Activated CD4-positive, alpha-beta memory T cell treated with anti-CD3 and anti-CD28 coated beads for 36 hours (primary cell): ENCODE data around the gene KRT81. TPM values are rescaled to one million over a fixed set of nuclear protein-coding genes. Genes with fewer than 3 reads are reported as not detected.
"Not testable (repeated sequence)": the region's sequence is repeated elsewhere in the genome, so short reads cannot be mapped to it uniquely, and the experiment has no call there.

Experiments used
- CTCF ChIA-PET: fragments of 350-600 bp; sonication (Branson Sonifier 250); formaldehyde crosslinking; loops from one replicate; lab custom pipeline; 2021; ENCODE audit warnings: antibody characterized with exemption, inconsistent platforms; lab: Charles Lee
- POLR2A ChIA-PET: fragments of 350-600 bp; sonication (Branson Sonifier 250); formaldehyde crosslinking; loops from one replicate; lab custom pipeline; 2021; ENCODE audit warnings: antibody characterized with exemption; lab: Charles Lee
- DNase-seq: peaks from one replicate; pipeline ENCODE4 v3.0.0-alpha.2; 2020
- H3K27ac Mint-ChIP-seq: one replicate; pipeline ENCODE4 v1.8.0; 2021; ENCODE audit warnings: mixed read lengths
- H3K27me3 Mint-ChIP-seq: one replicate; pipeline ENCODE4 v1.8.0; 2021; ENCODE audit warnings: mixed read lengths
- H3K36me3 Mint-ChIP-seq: one replicate; pipeline ENCODE4 v1.8.0; 2021; ENCODE audit warnings: mixed read lengths
- H3K4me1 Mint-ChIP-seq: one replicate; pipeline ENCODE4 v1.8.0; 2021; ENCODE audit warnings: low read depth, mixed read lengths
- H3K4me3 Mint-ChIP-seq: one replicate; pipeline ENCODE4 v1.8.0; 2021; ENCODE audit warnings: mild to moderate bottlenecking, mixed read lengths
- H3K9me3 Mint-ChIP-seq: one replicate; pipeline ENCODE4 v1.8.0; 2021; ENCODE audit warnings: mixed read lengths
- intact Hi-C: fragments of 100-400 bp; cut with micrococcal nuclease; formaldehyde crosslinking; loops from one replicate; pipeline ENCODE4 v1.15.1; 2023
- total RNA-seq, 2 experiments: library from RNA; stranded (reverse); gene quantifications; one replicate each; pipeline ENCODE4 v1.2.3, GENCODE V29; 2021

The KRT81 gene
- total RNA-seq, 2 experiments from 2014 or later = not detected

DNA sequence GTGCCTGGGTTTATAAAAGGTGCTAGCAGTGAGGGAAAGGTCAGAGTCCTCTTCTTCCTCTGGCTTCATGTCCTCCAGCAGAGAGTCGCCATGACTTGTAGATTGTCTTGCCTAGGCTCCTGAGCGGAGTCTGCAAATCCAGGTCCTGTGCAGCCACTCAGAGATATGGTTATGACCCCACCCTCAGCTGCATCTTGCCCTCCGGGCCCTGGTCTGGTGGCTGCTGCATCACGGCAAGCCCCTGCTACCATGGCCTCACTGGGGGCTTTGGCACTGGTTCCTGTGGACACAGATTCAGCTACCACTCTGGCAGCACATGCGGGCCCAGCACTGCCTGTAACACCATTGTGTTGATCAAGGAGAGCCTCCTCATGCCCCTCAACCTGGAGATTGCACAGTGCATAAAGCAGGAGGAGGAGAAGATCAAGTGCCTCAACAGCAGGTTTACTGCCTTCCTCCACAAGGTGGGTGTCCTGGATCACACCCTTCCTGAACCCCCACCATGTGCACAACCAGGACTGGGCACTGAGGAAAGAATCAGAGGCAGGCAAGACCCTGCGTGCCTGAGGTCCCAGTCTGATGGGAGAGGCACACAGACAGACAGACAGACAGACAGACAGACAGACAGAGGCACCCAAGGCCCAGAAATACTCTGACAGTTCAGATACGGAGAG, 27.4 kb downstream of the KRT81 start:
- CTCF ChIA-PET = interaction anchor here (1.4 to 1.9 kb wide), 2 partner anchors 15 to 42 kb away, joined by 5 to 7 read pairs; no protein-coding TSS in a partner anchor
- Mint-ChIP-seq H3K27me3 (peaks cover 16% of the 10 kb centered on the region), H3K4me3 (no peak overlapping the region), H3K27ac (no peak overlapping the region), H3K4me1 (no peaks in the 10 kb centered on the region), H3K36me3 (no peaks in the 10 kb centered on the region), H3K9me3 (no peaks in the 10 kb centered on the region)
- intact Hi-C loops = no loop called here
- POLR2A ChIA-PET = no interaction called here
- DNase-seq = no peak

DNA sequence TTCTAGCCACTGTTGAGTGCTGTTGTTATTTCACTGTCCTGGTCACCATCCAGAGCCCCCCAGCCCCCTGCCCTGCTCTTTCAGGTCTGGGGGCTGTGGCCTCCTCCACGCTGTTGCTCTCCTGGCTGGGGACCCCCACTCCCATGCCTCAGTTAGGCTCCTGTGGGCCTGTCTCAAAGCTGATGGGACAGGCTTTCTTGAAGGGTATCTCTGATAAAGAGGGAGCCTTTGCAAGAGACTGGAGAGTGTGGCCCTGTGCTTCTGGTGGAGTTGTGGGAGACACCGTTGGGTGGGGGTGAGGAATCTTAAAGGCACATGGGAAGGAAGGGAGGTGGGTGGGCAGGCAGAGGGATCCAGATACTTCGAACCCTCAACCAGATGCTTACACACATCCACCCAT, 29.0 kb downstream of the KRT81 start:
- Mint-ChIP-seq H3K9me3 (no peaks in the 10 kb centered on the region), H3K27me3 (peaks cover 25% of the 10 kb centered on the region), H3K4me1 (no peaks in the 10 kb centered on the region), H3K27ac (no peak overlapping the region), H3K4me3 (no peak overlapping the region), H3K36me3 (no peaks in the 10 kb centered on the region)
- no peak for DNase-seq
- ChIA-PET POLR2A (no interaction called here), CTCF (interaction anchor here (1.1 to 1.9 kb wide), 2 partner anchors 37 to 41 kb away, joined by 7 read pairs; no protein-coding TSS in a partner anchor)
- intact Hi-C loops = no loop called here

DNA sequence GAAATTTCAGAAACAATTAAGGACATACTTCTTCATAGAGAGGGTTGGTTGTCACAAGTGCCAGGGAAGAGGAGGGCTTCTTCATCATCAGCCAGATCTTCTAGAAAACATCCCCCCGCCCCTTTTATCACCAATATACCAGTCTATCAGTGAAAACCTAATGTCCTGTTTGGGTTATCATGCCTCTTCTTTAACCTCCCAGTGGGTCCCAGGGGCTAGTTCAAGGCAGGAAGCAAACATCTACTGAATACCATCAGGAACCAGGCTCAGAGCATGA, 30.2 kb downstream of the KRT81 start:
- H3K4me1 Mint-ChIP-seq = no peaks in the 10 kb centered on the region
- H3K36me3 Mint-ChIP-seq = no peaks in the 10 kb centered on the region
- H3K9me3 Mint-ChIP-seq = no peaks in the 10 kb centered on the region
- intact Hi-C loops = no loop called here
- no peak for DNase-seq
- no peak overlapping the region for H3K27ac Mint-ChIP-seq
- H3K27me3 Mint-ChIP-seq = peaks cover 34% of the 10 kb centered on the region
- CTCF ChIA-PET = interaction anchor here (1.6 kb wide), 1 partner anchor 40 kb away, joined by 7 read pairs; no protein-coding TSS in a partner anchor
- no peak overlapping the region for H3K4me3 Mint-ChIP-seq
- POLR2A ChIA-PET = no interaction called here

DNA sequence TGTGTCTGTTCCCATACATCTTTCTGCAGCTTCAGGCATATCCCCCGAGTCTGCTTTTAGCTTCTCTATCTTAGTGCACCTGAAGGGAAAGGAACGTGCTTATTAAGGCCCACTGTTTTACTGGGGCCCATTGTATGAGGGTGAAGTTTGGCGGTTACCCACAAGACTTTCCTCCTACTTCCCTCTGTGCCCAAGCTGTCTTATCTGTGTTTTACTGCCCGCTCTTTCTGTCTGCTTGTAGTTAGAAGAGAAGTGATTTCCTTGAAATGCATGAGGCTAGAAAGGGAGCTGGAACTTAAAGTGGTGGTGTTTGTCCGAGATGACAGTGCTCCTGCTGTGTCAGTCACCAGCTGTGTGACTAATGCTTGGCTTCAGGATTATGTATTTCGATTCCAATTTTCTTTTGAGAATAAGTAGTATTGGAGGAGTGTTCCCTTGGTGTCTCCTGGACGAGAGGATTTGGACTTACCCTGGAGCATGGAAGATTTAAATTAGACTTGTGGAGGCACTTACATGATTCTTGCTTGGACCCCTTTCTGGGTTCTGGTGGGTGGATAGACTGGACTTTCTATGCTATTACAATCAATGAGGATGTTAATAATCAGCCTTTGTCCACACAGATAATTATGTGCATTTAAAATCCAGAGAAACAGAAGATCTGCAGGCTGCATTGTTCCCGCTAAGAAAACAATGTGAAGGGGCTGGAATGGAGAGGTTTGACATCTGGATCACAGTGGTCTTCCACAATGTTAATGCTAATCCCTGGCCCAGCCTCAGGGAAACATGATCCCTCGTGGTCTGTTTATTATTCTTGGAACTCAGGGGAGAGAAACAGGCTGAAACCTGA, 30.8 kb downstream of the KRT81 start:
- Mint-ChIP-seq H3K27ac (no peak overlapping the region), H3K4me1 (no peaks in the 10 kb centered on the region), H3K4me3 (no peak overlapping the region), H3K36me3 (no peaks in the 10 kb centered on the region), H3K27me3 (peaks cover 38% of the 10 kb centered on the region), H3K9me3 (no peaks in the 10 kb centered on the region)
- CTCF ChIA-PET = interaction anchor here (1.2 to 1.6 kb wide), 2 partner anchors 39 to 67 kb away, joined by 4 to 7 read pairs; no protein-coding TSS in a partner anchor
- DNase-seq = no peak
- intact Hi-C loops = no loop called here
- POLR2A ChIA-PET = no interaction called here

DNA sequence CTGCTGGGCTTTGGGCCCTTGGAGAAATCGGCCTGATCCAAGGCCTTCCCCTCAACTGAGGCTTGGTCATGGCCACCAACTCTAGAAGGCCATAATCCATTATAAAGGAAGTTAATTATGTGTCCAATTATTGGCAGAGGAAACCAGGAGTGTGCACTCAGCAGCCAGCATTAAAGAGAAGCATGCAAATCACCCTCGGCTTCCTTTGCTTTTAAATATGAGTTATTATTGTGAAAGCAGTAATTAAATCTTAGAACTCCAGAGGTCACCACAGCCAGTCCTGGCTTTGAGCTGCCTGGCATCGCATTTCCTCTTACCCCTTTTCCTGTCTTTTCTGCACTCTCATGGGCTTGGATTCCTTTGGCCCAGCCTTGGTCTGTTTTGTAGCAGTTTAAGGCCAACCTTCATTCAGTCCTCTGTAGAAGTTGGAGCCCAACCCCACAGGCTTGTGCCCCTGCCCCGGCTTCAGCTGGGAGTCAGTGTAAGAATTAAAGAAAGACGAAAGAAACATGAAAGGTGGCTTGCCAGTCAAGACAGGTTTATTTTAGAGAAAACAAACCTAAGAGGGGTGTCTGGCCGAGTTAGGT, 31.6 kb downstream of the KRT81 start:
- no peaks in the 10 kb centered on the region for H3K9me3 Mint-ChIP-seq
- no peak for DNase-seq
- H3K36me3 Mint-ChIP-seq = no peaks in the 10 kb centered on the region
- H3K4me1 Mint-ChIP-seq = no peaks in the 10 kb centered on the region
- intact Hi-C loops = no loop called here
- H3K27ac Mint-ChIP-seq = no peak overlapping the region
- ChIA-PET CTCF (interaction anchor here (0.5 to 1.6 kb wide), 3 partner anchors 38 to 114 kb away, joined by 3 to 7 read pairs (median 4); no protein-coding TSS in a partner anchor), POLR2A (no interaction called here)
- H3K4me3 Mint-ChIP-seq = no peak overlapping the region
- H3K27me3 Mint-ChIP-seq = peaks cover 43% of the 10 kb centered on the region

DNA sequence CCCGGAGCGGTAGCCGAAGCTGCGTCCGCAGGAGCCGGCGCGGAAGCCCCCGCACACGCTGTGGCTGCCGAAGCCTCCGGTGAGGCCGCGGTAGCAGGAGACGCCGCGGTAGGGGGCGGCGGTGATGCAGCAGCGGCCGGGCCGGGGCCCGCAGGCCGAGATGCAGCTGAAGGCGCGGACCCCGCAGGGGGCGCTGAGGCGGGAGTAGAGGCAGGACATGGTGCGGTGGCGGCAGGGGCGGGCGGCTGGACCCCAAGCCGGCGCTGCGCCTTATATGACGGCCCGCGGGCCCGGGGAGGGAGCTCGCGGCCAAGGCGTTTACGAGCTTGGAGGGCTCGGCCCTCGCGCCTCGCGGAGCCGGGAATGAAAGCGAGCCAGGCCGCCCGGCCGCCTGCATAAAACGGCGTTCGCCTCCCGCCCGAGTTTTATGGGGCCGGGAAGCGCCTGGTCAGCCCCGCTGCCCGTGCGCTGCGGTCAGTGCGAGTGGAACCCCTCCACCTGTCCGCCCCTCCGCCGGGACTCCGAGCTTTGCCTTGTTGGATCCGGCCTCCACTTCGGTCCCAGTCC, 32.9 kb downstream of the KRT81 start:
- ChIA-PET CTCF (interaction anchor here (0.8 kb wide), 1 partner anchor 21 kb away, joined by 3 read pairs; no protein-coding TSS in a partner anchor), POLR2A (no interaction called here)
- peaks cover 43% of the 10 kb centered on the region for H3K27me3 Mint-ChIP-seq
- intact Hi-C loops = no loop called here
- no peak for DNase-seq
- no peaks in the 10 kb centered on the region for H3K9me3 Mint-ChIP-seq
- no peak overlapping the region for H3K27ac Mint-ChIP-seq
- no peaks in the 10 kb centered on the region for H3K4me1 Mint-ChIP-seq
- no peaks in the 10 kb centered on the region for H3K36me3 Mint-ChIP-seq
- no peak overlapping the region for H3K4me3 Mint-ChIP-seq

DNA sequence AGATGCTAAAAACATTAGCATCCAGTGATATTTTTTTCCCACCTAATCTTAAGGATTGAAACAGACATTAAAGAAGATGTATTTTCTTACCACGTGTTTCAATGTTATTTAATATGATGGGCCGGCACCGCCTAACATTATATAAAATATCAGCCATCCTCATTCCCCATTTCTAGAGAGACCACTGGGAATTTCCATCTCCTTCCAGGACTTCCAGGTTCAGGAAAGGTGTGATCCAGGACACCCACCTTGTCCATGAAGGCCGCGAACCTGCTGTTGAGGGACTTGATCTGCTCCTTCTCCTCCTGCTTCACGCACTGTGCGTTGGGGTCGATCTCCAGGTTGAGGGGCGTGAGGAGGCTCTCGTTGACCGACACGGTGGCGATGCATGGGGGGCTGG, 33.4 kb downstream of the KRT81 start:
- H3K4me1 Mint-ChIP-seq, CTCF ChIA-PET, H3K9me3 Mint-ChIP-seq, H3K4me3 Mint-ChIP-seq, DNase-seq, intact Hi-C loops, POLR2A ChIA-PET, H3K36me3 Mint-ChIP-seq, H3K27ac Mint-ChIP-seq: not testable (repeated sequence)
- H3K27me3 Mint-ChIP-seq = peaks cover 43% of the 10 kb centered on the region

DNA sequence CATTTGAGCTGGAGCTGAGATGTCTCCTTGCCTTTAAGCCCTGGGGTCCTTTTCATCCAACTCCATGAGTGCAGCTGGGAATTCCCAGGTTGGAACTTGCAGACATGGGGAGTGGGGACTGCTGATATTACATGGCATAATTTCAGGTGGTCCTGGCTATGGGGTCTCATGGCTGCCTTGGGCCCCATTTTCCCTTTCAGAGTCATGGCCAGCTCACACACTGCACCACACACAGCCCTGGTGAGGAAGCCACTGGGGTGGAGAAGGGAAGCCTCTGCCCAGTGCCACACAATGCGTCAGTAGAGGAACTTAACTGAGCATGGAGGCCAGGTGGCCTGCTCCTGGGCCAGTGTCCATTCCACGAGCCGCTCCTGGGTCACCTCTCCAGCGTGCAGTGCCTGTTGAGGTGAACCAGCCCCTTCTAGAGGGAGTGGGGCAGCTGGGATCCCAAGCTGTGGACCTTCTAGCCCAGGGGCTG, 34.2 kb downstream of the KRT81 start:
- Mint-ChIP-seq H3K36me3 (no peaks in the 10 kb centered on the region), H3K27ac (no peak overlapping the region), H3K9me3 (no peaks in the 10 kb centered on the region), H3K4me1 (no peaks in the 10 kb centered on the region), H3K4me3 (no peak overlapping the region), H3K27me3 (peaks cover 43% of the 10 kb centered on the region)
- intact Hi-C loops = no loop called here
- ChIA-PET POLR2A (no interaction called here), CTCF (interaction anchor here (1.1 kb wide), 1 partner anchor 22 kb away, joined by 5 read pairs; no protein-coding TSS in a partner anchor)
- no peak for DNase-seq

DNA sequence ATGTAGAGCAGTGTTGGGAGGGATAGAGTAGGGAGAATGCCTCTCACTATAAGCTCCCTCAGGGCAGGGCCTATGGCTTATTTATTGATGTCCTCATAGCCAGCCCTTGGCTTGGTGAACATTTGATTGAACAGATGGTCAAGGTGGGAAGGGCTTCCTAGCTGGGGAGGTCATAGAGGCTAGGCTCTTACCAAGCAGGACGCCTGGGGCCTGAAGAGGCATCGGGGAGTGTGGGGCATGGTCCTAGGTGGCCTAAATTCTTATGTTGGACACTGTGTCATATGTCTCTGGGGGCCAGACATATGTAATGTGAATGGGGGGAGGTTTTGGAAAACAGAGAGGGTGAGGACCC, 34.8 kb downstream of the KRT81 start:
- intact Hi-C loops = no loop called here
- CTCF ChIA-PET = interaction anchor here (1.1 kb wide), 2 partner anchors 23 to 35 kb away, joined by 3 to 5 read pairs; no protein-coding TSS in a partner anchor
- Mint-ChIP-seq H3K4me3 (no peak overlapping the region), H3K36me3 (no peaks in the 10 kb centered on the region), H3K4me1 (peaks cover 5% of the 10 kb centered on the region), H3K27ac (no peak overlapping the region), H3K27me3 (peaks cover 41% of the 10 kb centered on the region), H3K9me3 (no peaks in the 10 kb centered on the region)
- no peak for DNase-seq
- POLR2A ChIA-PET = no interaction called here

DNA sequence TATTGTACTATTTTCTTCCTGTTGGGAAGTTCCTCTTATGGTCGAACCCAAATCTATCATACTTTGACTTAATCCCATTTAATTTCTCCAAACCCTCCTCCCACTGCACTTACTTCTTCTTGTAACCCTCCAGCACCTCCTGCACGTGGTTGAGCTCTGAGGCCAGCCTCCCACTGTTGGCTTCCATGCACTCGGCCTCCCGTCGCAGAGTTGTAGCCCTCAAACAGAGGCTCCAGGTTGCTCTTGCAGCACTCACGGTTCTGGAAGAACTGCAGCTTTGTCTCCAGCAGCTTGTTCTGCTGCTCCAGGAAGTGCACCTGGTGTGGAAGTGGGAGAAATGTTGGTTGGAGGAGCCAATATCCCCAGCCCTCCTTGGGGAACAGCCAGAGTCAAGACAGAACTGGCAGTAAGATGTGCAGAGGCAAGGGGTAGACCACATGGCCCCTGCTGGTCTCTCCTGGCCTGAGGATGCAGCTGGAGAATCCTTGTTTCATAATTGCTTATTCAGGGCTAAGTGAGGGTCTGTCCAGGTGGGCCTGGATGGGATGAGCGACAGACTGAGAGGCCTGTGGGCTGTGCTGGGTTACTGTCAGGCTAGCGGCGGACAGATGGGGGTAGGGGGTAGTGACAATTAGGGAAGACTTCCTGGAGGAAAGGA, 35.3 kb downstream of the KRT81 start:
- DNase-seq = no peak
- Mint-ChIP-seq H3K4me3 (no peak overlapping the region), H3K36me3 (no peaks in the 10 kb centered on the region), H3K9me3 (no peaks in the 10 kb centered on the region), H3K27me3 (peaks cover 38% of the 10 kb centered on the region), H3K4me1 (peaks cover 9% of the 10 kb centered on the region), H3K27ac (no peak overlapping the region)
- intact Hi-C loops = no loop called here
- ChIA-PET POLR2A (no interaction called here), CTCF (interaction anchor here (1.1 kb wide), 1 partner anchor 34 kb away, joined by 3 read pairs; no protein-coding TSS in a partner anchor)

DNA sequence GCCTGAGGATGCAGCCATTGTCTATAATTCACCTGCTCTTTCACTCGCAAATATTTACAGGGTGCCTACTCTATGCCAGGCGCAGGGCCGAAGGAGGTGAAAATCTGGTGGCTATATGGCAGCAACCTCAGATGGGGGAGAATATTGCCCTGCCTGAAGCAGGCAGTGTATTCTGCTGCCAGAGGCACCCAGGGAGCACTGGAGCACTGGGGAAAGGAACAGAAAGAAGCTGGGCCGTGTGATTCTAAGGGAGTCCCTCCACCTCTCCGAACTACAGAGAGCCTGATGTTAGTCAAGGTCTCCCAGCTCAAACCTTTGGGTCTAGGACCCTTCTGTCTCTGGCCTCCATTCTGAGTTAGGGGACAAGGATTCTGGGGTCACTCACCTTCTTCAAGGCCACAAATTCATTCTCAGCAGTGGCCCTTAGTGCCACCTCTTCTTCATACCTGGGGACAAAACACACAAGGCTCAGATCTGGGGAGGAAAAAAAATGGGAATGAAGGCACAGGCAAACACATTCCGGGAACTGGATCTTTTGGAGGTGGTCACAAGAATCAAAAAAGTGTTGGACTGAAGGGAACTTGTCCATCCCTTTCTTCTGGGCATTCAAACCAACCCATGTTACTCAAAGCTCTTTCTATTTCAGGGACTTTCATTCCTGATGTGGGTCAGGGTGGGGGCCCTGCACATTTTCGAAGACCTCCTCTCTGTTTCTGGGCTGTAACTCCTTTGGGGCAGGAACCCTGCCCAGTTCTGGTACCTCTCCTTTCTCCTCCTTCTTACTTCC, 36.2 kb downstream of the KRT81 start:
- CTCF ChIA-PET = interaction anchor here (1.1 kb wide), 1 partner anchor 33 kb away, joined by 3 read pairs; no protein-coding TSS in a partner anchor
- POLR2A ChIA-PET = no interaction called here

More for the DNA sequence above, 36.2 kb downstream of the KRT81 start:
- Mint-ChIP-seq H3K27ac (no peak overlapping the region), H3K4me3 (no peak overlapping the region), H3K36me3 (no peaks in the 10 kb centered on the region), H3K9me3 (no peaks in the 10 kb centered on the region), H3K27me3 (peaks cover 35% of the 10 kb centered on the region), H3K4me1 (peaks cover 9% of the 10 kb centered on the region)
- DNase-seq = no peak
- intact Hi-C loops = no loop called here
